ENCODE results near the gene CAMKK2.
A peak's percentile ranks its signal among the peaks of the same experiment; 100 is the strongest.
"Not testable (repeated sequence)": the region's sequence is repeated elsewhere in the genome, so short reads cannot be mapped to it uniquely, and the experiment has no call there.

The CAMKK2 gene

DNA sequence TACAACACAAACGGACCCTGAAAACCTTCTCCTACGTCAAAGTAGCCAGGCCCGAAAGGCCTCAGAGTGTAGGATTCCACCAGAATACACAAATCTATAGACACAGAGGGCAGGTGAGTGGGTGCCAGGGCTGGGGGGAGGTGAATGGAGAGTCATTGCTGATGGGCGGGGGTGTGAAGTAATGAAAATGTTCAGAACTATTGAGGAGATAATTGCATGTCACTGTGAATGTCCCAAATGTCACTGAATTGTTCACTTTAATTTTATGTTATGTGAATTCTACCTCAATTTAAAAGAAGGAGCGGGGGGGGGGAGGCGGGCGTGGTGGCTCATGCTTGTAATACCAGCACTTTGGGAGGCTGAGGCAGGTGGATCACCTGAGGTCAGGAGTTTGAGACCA is 50.6 kb downstream of the CAMKK2 start:
- DNase-seq (ENCODE audit: low spot score): no peak

DNA sequence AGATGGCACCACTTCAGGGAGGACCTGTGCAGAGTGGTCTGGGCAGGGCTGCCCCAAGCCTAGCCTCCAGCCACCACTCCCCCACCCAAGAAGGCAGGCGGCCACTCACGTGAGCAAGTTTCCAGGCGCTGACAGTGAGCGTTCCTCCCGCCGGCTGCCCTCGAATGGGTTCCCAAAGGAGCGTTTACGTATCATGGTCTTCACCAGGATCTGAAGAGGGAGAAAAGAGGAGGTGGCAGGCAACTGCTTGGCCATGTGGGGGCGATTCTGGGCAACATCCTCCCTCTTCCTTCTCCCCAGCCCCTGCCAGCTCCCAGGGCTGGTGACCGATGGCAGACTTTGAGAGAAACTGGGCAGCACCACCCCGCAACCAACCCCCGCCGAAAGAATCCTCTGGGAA is 51.5 kb downstream of the CAMKK2 start:
- no peak for DNase-seq (ENCODE audit: low spot score)

DNA sequence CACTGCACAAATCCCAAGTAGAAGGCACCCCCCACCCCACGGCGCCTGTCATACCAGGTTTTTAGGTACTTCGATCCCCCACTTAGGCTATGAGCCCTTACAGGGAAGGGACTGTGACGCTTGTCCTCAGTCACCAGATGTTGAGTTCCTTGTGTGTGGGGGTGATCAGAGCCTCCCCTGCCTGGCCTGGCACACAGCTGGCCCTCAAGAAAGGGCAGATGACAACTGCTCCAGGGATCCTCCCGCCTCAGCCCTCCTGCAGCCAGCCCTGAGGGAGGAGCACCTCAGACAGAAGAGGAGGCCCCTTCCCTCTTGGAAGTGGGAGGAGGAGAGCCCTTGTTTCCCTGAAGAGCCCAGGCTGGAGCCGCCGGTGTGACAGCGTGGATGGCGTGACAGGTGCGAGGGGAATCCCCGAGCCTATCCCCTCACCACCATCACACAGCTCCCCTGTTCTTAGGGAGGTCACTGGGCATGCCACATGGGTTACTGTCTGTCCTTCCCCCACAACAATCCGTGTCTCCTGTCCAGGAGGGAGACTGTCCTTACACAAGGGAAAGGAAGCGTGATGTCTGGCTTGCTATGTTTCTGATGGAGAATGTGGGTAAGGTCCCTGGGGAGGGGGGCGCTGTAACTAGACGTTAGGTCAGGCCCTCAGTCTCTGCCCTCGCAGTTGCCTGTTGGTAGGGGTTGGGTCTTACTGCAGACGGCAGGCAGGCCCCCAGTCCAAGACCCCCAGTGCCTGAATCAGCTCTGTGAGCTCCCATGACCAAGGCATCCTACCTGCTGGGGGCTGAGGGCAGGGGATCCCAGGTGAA is 55.1 kb downstream of the CAMKK2 start:
- DNase-seq (ENCODE audit: low spot score): no peak

GRCh38 chr12:121240484-121241101 is 55.9 kb downstream of the CAMKK2 start:
- peak; percentile 91 for DNase-seq (ENCODE audit: low spot score)

DNA sequence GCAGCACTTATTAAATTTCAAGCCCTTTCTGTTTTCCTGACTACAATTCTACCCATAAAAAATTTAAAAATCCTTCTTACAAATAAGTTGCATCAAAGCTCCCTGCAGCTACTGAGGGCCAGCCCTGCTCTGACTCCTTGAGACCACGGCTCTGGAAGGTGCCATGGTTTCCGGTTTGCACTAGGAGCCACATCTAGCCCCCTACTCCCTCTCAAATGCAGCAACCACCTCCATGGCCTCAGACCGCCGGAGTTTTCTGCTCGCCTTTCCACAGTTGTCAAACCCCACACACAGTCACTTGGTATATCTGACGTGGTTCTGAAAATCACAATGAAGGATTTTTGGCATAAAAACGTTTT is 56.5 kb downstream of the CAMKK2 start:
- DNase-seq (ENCODE audit: low spot score): no peak

- no peak for DNase-seq (ENCODE audit: low spot score)
Measured at GRCh38 chr12:121239351-121240061, 57.0 kb downstream of the CAMKK2 start.

- DNase-seq (ENCODE audit: low spot score): no peak
Measured at GRCh38 chr12:121238604-121239350, 57.7 kb downstream of the CAMKK2 start.

GRCh38 chr12:121238086-121238485 is 58.4 kb downstream of the CAMKK2 start:
- DNase-seq (ENCODE audit: low spot score): no peak

DNA sequence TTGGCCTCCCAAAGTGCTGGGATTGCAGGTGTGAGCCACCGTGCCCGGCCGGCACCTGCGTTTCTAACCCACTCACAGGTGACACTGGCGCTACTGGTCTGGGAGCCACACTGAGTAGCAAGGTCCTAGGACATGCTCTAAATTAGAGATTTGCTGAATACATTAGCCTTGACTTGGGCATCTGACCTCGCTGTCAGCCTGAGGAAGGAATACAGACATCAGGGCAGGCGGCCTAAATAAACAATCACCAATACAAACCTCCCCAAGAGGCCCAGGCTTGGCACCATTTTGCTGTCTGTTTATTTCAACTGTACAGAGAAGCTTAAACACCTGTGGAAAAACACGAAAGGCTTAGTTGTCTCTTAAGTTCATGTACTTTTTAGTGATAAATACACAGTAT is 59.1 kb downstream of the CAMKK2 start:
- DNase-seq (ENCODE audit: low spot score): no peak

DNA sequence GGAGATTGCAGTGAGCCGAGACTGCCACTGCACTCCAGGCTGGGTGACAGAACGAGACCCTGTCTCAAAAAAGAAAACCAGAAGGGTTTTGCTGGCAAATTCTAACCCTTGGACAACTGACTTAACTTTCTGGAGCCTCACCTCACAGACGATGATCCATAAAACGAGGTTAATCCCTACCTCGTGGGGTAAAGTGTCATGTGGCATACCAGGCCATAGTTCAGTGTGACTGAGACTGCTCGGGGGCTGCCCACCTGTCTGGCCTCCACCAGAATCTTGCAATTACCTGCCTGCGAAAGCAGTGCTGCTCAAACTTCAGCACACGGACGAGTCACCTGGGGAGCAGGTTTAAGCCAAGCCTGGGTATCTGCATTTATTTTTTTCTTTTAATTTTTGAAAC is 59.7 kb downstream of the CAMKK2 start:
- DNase-seq (ENCODE audit: low spot score): no peak

- DNase-seq (ENCODE audit: low spot score): no peak
Measured at GRCh38 chr12:121233628-121234020, 62.9 kb downstream of the CAMKK2 start.

- DNase-seq (ENCODE audit: low spot score): no peak
Measured at GRCh38 chr12:121232977-121233627, 63.4 kb downstream of the CAMKK2 start.

- DNase-seq (ENCODE audit: low spot score): no peak
Measured at GRCh38 chr12:121232163-121232562, 64.3 kb downstream of the CAMKK2 start.

- no peak for DNase-seq (ENCODE audit: low spot score)
Measured at GRCh38 chr12:121230538-121230907, 66.0 kb downstream of the CAMKK2 start.

- peak; percentile 62 for DNase-seq (ENCODE audit: low spot score)
Measured at GRCh38 chr12:121229826-121230537, 66.5 kb downstream of the CAMKK2 start.

GRCh38 chr12:121228919-121229665 is 67.4 kb downstream of the CAMKK2 start:
- DNase-seq (ENCODE audit: low spot score): no peak

GRCh38 chr12:121227294-121227693 is 69.2 kb downstream of the CAMKK2 start:
- DNase-seq (ENCODE audit: low spot score): no peak

- not testable (repeated sequence) for DNase-seq (ENCODE audit: low spot score)
Measured at GRCh38 chr12:121226871-121227270, 69.6 kb downstream of the CAMKK2 start.

GRCh38 chr12:121226399-121226798 is 70.1 kb downstream of the CAMKK2 start:
- no peak for DNase-seq (ENCODE audit: low spot score)

DNA sequence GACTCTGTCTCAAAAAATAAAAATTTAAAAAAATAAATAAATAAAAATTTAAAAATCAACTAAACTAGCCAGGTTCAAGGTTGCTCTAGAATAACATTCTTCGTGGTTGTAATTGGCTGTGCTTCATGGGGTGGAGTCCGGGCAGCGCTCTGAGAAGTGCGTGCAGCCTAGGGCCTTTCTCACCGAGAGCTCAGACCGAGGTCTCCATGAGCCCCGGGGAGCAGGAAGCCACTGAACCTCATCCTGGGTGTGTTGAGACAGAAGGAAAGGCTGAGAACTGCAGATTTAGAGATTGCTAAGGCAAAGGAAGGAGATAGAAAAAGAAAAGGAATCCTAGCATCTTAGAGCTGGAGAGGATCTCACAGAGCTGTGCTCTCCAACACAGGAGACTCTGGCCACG is 71.9 kb downstream of the CAMKK2 start:
- DNase-seq (ENCODE audit: low spot score): peak; percentile 76

All from CD4-positive, alpha-beta T cell treated with Interleukin-6 at 100 ng/mL for 8 hours (primary cell).